ENCODE measurements around the gene CPNE2.
"Not testable (repeated sequence)": the region's sequence is repeated elsewhere in the genome, so short reads cannot be mapped to it uniquely, and the experiment has no call there.

CPNE2 gene

DNA sequence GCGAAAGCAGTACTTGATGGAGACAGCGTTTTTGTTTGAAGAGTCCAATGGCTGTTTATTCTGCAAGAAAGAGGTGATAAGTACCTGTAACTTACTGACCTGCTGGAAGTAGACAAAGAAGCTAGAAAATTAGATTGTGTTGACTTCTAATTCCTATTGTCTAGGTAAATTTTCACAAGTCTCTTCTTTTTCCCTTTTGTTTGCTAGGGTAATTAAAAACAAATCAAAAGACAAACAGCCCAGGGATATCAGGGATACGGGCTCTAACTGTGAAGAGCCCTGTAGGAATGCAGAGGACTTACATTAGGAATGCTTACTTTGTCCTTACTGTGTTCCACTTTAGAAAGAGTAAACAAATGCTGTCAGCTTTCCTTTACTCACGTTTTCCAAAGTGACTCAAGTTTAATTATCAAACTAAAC lies 86.4 kb downstream of the CPNE2 start:
- no peak for DNase-seq

DNA sequence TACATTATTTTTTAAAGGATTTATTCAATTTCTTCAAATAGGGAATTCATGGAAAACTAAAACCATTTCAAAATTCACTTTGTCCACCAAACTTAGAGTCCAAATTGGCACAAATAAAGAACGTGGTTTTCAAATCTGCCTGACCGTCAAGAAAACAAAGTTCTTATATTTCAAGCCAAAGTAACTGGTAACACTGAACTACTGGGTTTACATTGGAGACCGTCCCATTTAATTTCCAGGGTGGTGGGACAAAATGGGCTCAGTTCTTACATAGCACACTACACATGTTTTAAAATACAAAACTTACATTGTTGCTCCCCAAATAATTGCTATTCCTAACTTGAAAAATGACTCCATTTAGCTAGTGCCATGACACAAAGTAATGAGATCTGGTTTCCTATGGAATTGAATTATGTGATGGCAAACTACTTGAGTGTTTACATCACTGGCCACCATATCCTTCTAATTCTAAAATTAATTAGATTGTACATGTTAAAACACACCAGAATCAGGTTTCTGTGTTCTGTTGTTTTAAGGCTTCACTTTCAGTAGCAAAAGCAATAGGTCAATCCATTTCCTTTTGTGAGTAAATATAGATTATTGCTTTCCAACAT lies 86.9 kb downstream of the CPNE2 start:
- DNase-seq = no peak

DNA sequence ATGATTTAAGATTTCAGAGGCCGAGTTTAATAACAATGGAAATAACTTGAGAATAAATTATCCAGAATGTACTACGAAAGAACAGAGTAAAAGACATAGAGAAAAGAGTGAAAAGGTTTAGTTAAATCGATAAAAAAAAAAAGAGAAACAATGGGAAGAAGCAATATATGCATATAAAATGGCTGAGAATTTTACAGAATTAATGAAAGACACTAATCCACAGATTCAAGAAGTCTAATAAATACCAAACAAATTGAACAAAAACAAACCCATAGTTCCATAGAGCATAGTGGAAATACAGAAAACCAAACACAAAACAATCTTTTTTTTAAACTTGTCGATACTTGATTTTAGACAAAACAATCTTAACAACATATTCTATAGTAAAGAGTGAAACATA lies 91.7 kb downstream of the CPNE2 start:
- no peak for DNase-seq

DNA sequence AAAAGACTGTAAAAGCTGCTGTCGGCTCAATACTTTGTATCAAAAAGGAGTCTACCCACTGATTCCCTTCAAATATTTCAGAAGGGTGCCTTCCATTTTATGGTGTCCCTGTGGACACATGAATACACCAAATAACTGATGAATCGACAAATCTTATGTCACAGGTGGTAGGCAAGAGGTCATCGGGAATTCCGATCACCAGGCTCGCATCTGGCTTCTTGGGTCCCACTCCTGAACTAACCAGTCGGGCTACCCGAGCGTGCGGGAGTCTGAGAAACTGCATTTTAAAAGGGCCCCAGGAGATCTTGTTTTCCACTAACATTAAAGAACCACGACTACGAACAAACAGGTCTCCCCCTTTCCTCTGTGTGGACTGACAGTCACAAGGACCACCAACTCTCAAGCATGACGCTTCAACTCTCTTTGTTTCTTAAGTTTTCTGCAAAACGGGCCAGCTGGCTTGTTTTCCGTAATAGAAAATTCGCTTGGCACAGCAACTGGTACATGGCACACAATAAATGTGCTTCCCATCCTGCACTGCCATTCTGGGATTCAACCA lies 92.6 kb downstream of the CPNE2 start:
- no peak for DNase-seq

DNA sequence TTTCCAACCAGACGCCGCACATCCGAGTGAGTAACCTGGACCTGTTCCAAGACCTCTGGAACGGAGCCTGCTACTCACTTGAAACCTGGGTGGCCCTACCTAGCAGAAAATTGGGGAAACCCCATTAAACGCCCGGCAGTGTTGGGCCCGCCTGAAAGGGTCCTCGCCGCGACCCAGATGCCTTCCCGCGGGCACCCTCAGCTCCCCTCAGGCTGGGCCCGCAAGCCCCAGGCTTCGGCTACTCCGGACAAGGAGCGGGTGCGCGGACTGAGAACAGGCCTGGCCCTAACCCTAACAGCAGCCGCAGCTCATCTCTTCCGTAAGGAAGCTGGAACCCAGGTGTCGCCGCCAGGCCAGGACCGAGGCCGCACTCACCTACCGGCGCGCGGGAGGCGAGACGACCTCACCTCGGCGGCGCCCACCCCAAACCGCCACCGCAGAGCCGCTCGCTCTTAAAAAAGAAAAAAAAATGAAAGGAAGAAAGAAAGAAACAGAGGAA lies 93.1 kb downstream of the CPNE2 start:
- peak; percentile 26 to 38 for DNase-seq

DNA sequence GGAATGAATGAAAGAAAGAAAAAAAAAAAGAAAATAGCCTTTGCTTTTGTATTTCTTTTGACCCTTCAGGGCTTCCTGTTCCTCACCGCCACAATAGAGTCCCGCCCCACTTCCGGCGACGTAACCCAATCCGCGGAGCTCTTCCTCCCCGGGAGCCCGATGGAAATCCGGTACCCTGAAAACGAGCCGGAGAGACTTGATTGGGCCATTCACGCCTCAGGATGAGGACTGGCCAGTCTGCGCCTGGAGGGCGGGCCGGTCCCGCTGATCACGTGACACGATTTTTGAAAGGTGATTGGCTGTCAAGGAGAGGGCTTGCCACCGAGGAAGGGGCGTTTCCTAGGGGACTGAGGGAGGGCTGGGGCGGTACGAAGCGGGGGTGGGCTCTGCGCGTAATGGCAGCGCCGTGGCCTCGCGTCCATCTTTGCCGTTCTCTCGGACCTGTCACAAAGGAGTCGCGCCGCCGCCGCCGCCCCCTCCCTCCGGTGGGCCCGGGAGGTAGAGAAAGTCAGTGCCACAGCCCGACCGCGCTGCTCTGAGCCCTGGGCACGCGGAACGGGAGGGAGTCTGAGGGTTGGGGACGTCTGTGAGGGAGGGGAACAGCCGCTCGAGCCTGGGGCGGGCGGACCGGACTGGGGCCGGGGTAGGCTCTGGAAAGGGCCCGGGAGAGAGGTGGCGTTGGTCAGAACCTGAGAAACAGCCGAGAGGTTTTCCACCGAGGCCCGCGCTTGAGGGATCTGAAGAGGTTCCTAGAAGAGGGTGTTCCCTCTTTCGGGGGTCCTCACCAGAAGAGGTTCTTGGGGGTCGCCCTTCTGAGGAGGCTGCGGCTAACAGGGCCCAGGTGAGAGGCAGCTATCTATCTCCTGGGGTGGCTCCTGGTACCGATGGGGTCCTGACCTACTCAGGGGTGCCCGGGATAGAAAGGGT lies 93.8 kb downstream of the CPNE2 start, which contains the start of the genes PSME3IP1 and RSPRY1:
Gene PSME3IP1 (minus strand): TSS at position 95 of the 927 bp plus-strand sequence. CDS start 12,185 bp downstream, outside the sequence.
Gene RSPRY1 (plus strand): TSS at position 385 of the 927 bp plus-strand sequence. CDS start 18,330 bp downstream, outside the sequence.
- peak; percentile 98 to 99 for DNase-seq

DNA sequence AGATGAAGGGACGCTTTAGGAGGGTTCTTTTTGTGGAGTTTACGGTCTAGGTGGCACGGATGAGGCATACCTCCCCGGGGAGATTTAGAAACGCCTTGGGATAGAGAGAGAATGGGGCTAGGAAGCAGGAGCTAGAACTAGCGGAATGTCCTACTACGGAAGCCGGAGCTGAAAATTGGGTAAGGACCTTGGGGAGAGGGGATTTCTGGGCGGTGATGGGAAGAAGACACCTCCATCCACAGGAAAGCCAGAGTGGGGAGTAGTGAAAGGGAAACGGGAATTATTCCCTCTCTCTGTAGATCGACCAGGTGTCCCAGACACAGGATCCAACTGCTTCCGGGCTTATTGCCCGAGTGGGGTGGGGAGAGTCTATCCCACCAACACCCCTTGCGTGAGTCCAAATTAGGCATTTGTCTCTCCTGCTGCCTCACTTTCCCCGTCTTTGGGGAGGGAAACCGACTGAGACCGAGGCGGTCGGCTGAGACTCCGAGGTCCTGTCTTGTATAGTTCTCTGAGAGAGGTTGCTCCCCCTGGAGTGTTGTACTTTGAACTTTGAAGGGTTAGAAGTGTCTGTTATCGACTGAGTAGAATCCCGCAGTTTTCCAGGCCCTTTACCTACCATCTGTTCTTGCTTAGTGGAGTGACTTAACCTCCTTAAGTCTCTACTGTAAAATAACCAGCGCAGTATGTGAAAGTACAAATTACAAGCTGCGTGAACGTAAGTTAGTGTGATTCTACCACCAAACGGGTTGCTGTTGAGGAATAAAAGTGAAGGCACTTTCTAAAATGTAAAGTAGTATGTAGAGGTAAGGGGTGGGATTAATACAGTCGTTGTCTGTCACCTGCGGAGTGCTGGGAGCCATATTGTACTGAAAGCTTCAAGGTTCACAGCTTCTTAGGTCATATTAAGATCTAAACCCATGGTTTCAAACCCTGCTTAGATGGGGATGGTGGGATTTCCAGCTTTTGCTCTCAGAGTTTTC lies 94.8 kb downstream of the CPNE2 start:
- peak; percentile 19 to 36 for DNase-seq

DNA sequence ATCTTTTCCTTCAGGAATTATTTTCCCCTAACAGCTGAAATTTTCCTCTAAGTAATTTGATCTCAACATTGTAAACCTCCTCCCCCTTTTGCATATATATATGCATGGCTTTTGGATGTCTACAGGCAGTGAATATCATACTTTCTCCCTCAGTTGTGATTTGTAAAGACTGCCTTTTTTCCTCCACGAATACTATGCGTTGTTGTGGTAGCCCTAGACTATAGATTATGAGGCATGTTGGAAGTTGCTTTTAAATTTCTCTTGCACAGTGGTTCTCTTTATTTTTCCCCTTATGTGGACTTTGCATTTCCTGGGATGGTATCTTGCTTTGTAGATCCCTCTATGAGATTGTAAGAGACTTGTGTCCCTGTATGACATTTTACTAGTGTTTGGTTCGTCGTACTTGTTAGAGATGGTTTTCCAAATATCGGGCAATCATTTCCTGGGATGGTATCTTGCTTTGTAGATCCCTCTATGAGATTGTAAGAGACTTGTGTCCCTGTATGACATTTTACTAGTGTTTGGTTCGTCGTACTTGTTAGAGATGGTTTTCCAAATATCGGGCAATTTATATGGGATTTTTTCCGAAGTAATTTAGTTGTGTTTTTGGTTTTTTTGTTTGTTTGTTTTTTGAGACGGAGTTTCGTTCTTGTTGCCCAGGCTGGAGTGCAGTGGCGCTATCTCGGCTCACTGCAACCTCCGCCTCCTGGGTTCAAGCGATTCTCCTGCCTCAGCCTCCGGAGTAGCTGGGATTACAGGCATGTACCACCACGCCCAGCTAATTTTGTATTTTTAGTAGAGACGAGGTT lies 95.7 kb downstream of the CPNE2 start:
- not testable (repeated sequence) for DNase-seq

DNA sequence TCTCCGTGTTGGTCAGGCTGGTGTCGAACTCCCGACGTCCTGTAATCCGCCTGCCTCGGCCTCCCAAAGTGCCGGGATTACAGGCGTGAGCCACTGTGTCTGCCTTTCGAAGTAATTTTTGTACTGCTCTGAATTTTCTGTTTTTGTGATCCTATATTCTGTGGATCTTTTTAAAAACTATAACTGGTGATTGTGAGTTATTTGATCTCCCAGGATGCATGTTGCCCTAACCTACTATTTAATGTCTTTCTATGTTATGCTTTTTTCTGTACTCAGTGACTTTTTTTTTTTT lies 96.3 kb downstream of the CPNE2 start:
- no peak for DNase-seq

DNA sequence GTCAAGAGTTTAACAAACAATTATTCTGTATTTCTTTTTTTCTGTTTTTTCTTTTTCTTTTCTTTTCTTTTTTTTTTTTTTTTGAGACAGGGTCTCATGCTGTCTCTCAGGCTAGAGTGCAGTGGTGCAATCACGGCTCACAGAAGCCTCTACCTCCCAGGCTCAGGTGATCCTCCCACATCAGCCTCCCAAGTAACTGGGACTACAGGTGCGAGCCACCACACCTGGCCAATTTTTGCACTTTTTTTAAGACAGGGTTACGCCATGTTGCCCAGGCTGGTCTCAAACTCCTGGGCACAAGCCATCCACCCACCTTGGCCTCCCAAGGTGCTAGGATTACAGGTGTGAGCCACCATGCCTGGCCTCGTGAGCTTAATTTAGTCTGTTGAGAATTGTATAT lies 97.1 kb downstream of the CPNE2 start:
- not testable (repeated sequence) for DNase-seq

DNA sequence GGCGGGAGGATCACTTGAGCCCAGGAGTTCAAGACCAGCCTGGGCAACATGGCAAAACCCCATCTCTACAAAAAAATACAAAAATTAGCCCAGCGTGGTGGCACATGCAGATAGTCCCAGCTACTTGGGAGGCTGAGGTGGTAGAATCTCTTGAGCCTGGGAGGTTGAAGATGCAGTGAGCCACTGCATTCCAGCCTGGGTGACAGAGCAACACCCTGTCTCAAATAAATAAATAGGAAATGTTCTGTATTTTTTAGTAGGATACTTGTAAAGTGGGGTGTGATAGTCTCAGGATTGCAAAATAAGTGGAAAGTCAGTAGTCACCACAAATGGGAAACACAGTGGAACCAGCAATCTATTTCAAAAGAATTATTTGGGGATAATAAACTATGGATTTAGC lies 97.8 kb downstream of the CPNE2 start:
- DNase-seq = no peak

DNA sequence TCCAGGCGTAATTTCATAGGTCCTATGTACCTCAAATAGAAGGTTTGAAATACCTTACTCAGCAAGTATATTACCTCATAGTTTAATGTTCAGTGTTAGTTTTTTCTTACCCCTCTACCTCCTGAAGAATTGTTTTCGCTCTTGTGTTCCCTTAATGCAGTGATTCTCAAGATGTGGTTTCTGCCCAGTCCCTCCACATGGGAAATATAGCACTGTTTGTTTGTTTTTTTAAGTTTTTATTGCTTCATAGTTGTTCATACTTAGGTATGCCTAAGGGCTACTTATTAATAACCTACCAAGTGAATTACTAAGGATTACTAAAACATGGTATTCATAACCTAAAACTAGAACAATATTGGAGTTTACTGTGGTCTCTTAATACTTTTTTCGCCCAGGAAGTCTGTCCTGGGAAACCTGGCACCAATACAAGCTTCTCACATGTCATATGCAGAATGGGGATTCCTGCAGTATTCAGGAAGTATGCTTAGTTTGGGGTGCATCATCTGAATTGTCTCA lies 98.7 kb downstream of the CPNE2 start:
- DNase-seq = no peak

DNA sequence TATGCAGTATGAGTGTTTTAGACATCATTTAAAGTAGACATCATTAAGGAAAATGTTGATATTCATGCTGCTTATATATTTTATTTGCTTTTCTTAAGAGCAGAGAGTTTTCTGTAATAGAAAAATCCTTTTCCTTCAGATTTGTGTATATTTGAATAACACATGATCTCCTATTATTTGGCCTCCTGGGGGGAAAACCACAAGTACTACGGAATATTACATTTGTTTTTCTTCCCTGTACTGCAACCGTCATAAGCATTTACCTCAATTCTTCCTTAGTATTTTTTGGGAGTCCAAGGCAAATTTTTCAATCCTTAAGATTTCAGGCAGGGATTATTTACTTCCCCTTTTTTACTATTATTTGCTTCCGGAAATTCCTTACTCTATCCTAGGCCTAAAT lies 99.8 kb downstream of the CPNE2 start:
- no peak for DNase-seq

DNA sequence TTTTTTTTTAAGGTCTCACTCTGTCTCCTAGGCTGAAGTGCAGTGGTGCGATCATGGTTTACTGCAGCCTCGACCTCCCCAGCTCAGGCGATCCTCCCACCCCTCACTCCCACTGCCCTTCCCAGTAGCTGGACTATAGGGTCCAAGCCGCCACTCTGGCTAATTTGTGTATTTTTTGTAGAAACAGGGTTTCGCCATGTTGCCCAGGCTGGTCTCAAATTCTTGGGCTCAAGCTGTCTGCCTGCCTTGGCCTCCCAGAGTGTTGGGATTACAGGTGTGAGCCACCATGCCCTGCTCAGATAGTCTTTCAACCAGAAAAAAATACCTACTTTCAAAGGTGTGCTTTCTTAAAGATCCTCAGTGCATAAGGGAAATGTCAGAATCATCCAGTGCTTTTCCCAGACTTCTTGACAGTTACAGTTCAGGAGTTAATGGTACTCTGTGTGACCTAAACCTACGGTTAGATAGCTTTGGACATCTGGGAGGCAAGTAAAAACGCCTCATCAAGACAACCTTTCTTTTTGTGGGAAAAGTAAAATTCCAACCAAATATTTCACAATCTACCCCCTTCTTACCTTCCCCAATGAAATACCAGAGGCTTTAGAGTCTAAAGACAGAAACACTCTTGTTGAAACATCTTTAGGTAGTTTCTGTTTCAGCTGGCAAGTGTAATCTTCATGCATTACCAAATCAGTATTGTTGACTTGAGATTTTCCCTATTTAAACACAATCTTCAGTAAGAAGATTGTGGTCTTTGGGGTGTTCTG lies 100.5 kb downstream of the CPNE2 start:
- no peak for DNase-seq

DNA sequence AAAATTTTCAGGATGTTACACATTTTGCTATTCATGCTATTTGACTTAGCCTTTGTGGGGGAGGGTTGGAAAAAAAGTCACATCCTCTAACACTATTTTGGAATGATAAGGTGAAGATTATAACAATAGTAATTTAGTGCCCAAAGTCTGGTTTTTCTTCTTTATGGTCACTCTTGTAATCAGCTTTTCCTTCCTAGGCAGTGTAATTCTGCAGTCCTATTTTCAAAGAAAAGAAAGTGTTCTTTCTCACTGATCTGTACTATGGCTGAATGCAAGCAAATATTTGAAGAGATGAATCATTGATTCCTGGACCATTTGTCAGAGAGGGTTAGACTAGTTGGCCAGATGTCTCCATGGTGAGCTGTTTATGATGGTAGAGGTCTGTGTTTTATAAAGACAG lies 102.1 kb downstream of the CPNE2 start:
- no peak for DNase-seq

DNA sequence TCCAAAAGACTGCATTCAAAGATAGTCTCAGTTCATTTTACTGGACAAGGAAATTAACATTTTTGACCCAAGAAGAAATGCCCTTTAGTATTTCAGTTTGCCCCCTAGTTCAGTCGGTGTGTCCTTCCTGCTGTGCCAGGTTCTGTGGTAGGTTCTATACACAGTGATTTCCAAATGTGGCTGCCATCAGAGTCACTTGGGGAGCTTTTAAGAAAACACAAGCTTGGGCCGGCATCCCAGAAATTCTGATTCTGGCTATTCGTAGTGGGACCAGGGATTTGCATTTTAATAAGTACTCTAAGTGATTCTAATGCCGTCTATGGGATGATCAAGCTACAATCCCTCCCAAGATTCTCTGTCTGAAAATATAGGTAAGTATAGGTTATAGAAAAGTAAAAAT lies 103.9 kb downstream of the CPNE2 start:
- no peak for DNase-seq

DNA sequence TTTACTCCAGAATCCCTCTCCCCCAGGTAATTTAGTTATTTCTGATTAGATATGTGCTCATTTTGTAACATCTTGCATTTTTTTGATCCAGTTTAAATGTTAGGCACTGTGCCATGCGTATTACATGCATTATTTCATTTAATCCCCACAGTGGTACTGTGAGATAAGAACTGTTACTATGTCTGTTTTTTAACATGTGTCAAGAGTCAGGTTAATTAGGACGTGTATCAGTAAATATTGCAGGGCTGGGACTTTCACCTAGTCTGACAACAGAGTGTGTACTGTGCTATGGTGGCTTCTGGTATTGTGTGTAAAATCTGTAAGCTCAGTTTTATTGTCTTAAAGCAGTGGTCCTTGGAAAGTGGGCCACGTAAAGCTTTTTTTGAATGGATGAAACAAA lies 104.4 kb downstream of the CPNE2 start:
- DNase-seq = no peak
